GM23248 (cell line): Measurements from ENCODE around the gene COL21A1. TPM values are rescaled to one million over a fixed set of nuclear protein-coding genes. Genes with fewer than 3 reads are reported as not detected.

Experiments used
- DNase-seq: peaks from one replicate; pipeline ENCODE4 v3.0.0-alpha.2; 2015
- H2AFZ ChIP-seq: fragments of 200-600 bp; sonication (generic); 2 replicates; pipeline ENCODE4 v1.6.1; 2016; ENCODE audit warnings: antibody characterized with exemption
- H3F3A ChIP-seq: fragments of 200-600 bp; sonication (generic); 2 replicates; pipeline ENCODE4 v1.6.1; 2016; ENCODE audit warnings: mild to moderate bottlenecking, antibody characterized with exemption, mixed run types; ENCODE audit not compliant: insufficient read depth
- H3K27ac ChIP-seq: fragments of 200-600 bp; sonication (generic); 2 replicates; pipeline ENCODE4 v1.5.1; 2016; ENCODE audit warnings: mild to moderate bottlenecking
- H3K27me3 ChIP-seq: fragments of 200-600 bp; sonication (generic); replicated peaks from 2 replicates; pipeline ENCODE4 v1.6.1; 2016; ENCODE audit warnings: mild to moderate bottlenecking; ENCODE audit not compliant: insufficient read depth
- H3K36me3 ChIP-seq: fragments of 200-600 bp; sonication (generic); 2 replicates; pipeline ENCODE4 v1.6.1; 2016; ENCODE audit warnings: low read depth, mild to moderate bottlenecking
- H3K4me1 ChIP-seq: fragments of 200-600 bp; sonication (generic); 2 replicates; pipeline ENCODE4 v1.6.1; 2016; ENCODE audit warnings: mild to moderate bottlenecking; ENCODE audit not compliant: insufficient read depth
- H3K4me2 ChIP-seq: fragments of 200-600 bp; sonication (generic); one replicate; pipeline ENCODE4 v1.6.1; 2016; ENCODE audit warnings: mild to moderate bottlenecking; ENCODE audit not compliant: unreplicated experiment
- H3K4me3 ChIP-seq: fragments of 200-600 bp; sonication (generic); 2 replicates; pipeline ENCODE4 v1.5.1; 2016; ENCODE audit warnings: mild to moderate bottlenecking
- H3K79me2 ChIP-seq: fragments of 200-600 bp; sonication (generic); 2 replicates; pipeline ENCODE4 v1.6.1; 2016; ENCODE audit warnings: mild to moderate bottlenecking; ENCODE audit not compliant: insufficient read depth
- H3K9ac ChIP-seq: fragments of 200-600 bp; sonication (generic); 2 replicates; pipeline ENCODE4 v1.6.1; 2016; ENCODE audit warnings: mild to moderate bottlenecking
- H3K9me2 ChIP-seq: fragments of 200-600 bp; sonication (generic); 2 replicates; pipeline ENCODE4 v1.6.1; 2016; ENCODE audit warnings: mixed run types, mild to moderate bottlenecking, moderate library complexity; ENCODE audit not compliant: insufficient read depth
- H3K9me3 ChIP-seq: fragments of 200-600 bp; sonication (generic); one replicate; pipeline ENCODE4 v1.6.1; 2017; ENCODE audit warnings: low read depth
- H4K20me1 ChIP-seq: fragments of 200-600 bp; sonication (generic); 2 replicates; pipeline ENCODE4 v1.6.0; 2016; ENCODE audit not compliant: insufficient read depth
- EZH2 ChIP-seq: fragments of 200-600 bp; sonication (generic); IDR thresholded peaks from 2 replicates; pipeline ENCODE4 v1.6.1; 2018; ENCODE audit warnings: antibody characterized with exemption, mild to moderate bottlenecking; ENCODE audit not compliant: insufficient read depth, poor library complexity, severe bottlenecking
- EZH2phosphoT487 ChIP-seq: fragments of 200-600 bp; sonication (generic); IDR thresholded peaks from 2 replicates; pipeline ENCODE4 v1.6.1; 2018; ENCODE audit warnings: antibody characterized with exemption, moderate library complexity, mild to moderate bottlenecking, low read depth; ENCODE audit not compliant: insufficient read depth
- WGBS, 2 experiments: methylation state at CpG; one replicate each; pipeline ENCODE4 v1.1.6; 2015 to 2017; ENCODE audit warnings: low lambda C conversion rate in 2 of 2, low coverage in 1 of 2; ENCODE audit errors: missing lambda C conversion rate in 2 of 2; 5-methylcytosine and 5-hydroxymethylcytosine counted together
- in situ Hi-C: fragments of 300-500 bp; cut with MboI; formaldehyde crosslinking; loops from 2 replicates; pipeline ENCODE4 v1.15.0; 2020
- polyA plus RNA-seq: library from polyadenylated mRNA; unstranded; fragments of >200 nt; fragmentation: Nextera tagmentation; extraction: Ambion mirVana; gene quantifications from 2 replicates; pipeline ENCODE4 v1.2.1, GENCODE V29; 2016
- total RNA-seq: library from RNA; depleted of rRNA; stranded (reverse); fragments of >200 nt; shearing (Covaris generic); gene quantifications from 2 replicates; pipeline ENCODE4 v1.2.3, GENCODE V29; 2014

COL21A1 gene
- total and polyA plus RNA-seq, 2 experiments from 2014 or later: 0.11 TPM; not detected in 1

DNA sequence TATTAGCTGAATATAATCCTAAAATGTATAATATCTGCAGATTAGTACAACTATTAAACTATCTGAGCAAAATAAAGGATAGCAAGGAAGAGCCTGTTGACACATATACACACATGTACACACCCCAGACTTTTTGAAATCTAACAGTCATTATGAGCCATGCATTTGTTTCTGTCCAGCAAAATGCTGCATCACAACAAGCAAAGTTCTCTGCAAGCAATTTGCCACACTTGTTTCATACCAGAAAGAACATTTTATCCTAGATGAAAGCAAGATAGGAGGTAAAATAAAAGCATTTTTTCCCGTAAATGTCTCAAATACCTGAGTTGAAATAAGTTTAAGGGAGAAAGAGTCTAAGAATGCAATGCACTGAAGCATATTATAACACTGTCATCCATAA lies 145.2 kb downstream of the COL21A1 start:
- no peaks in the 10 kb centered on the region for H3K27me3 ChIP-seq
- no peaks in the 10 kb centered on the region for H3K36me3 ChIP-seq
- H3K79me2 ChIP-seq: no peaks in the 10 kb centered on the region
- H3K4me3 ChIP-seq: no peak overlapping the region
- peaks cover 19% of the 10 kb centered on the region for H3K4me1 ChIP-seq
- H2AFZ ChIP-seq: no peak overlapping the region
- in situ Hi-C loops: no loop called here
- 93 to 97% methylated on average over 1 of the region's 1 CpG for WGBS, 2 experiments
- no peak overlapping the region for H3K9ac ChIP-seq
- no peak overlapping the region for H3K4me2 ChIP-seq
- TF ChIP-seq EZH2phosphoT487 (no peak), EZH2 (no peak)
- peak; percentile 22 for DNase-seq
- H4K20me1 ChIP-seq: no peaks in the 10 kb centered on the region
- no peaks in the 10 kb centered on the region for H3K9me3 ChIP-seq
- no peaks in the 10 kb centered on the region for H3K9me2 ChIP-seq
- H3K27ac ChIP-seq: no peak overlapping the region
- peaks cover 22% of the 10 kb centered on the region for H3F3A ChIP-seq

DNA sequence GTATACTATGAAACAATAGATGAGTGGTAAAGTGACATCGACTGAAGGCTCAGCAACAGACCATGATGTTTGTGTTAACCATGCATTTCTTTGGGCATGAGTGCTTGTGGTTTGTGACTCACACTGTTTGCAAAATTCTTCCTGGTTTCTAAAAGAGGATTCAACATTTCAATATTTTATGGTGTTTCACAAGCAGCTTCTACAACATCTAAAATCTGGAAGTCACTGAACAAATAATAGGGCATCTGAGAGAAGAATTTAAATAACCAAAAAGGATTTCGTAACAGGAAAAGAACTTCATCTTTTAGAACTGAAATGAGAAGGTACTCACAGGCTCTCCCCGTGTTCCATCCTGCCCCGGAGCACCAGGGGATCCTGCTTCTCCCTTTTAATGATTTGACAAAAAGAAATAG lies 146.2 kb downstream of the COL21A1 start:
- Histone ChIP-seq H3K4me2 (peak overlapping the region; percentile 53), H3K27me3 (no peaks in the 10 kb centered on the region), H3K4me1 (peaks cover 19% of the 10 kb centered on the region), H4K20me1 (no peaks in the 10 kb centered on the region), H3K9me3 (no peaks in the 10 kb centered on the region), H3K9me2 (no peaks in the 10 kb centered on the region), H3K9ac (peak overlapping the region; percentile 22; the same call in 1 of the 2 replicates), H3K36me3 (no peaks in the 10 kb centered on the region), H3K27ac (peak overlapping the region; percentile 63), H3K79me2 (no peaks in the 10 kb centered on the region), H3F3A (peaks cover 22% of the 10 kb centered on the region), H2AFZ (no peak overlapping the region), H3K4me3 (peak overlapping the region; percentile 37; the same call in 1 of the 2 replicates)
- DNase-seq: peak; percentile 93
- 1 to 2% methylated on average over 4 of the region's 4 CpGs for WGBS, 2 experiments
- in situ Hi-C loops: no loop called here
- TF ChIP-seq EZH2phosphoT487: no peak
- no peak for TF ChIP-seq EZH2

DNA sequence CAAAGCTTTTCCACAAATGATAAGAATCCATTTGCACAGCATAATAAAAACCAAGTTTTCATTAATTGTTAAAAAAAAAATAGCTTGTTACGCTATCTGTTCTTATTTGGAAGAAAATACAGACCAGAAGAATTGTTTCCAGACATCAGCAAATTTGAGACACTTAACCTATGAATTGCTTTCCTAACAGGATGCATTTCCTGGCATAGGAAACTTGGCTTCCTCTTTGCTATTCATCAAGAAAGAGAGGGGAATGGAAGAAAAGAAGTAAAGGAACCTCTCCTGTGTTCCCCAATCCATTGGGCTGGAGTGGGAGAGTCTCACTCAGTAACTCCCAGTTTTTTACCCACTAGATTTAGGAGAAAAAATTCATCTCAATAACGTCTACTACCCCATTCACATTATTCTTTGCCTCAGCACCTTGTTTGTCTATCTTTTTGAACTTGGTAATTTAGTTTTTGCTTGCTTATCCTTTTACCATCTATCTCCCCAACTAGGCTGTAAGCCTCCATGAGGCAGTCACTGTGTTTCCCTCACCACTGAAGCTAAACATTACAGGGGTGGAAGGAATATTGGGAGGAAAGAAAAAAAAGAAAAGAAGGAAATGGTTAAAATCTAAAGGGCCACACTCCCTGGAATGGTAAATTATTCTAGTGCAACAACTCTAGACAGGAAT lies 150.3 kb downstream of the COL21A1 start:
- no peaks in the 10 kb centered on the region for H3K9me2 ChIP-seq
- no peak overlapping the region for H3K27ac ChIP-seq
- H3K4me2 ChIP-seq: no peak overlapping the region
- 35 to 38% methylated on average over 2 of the region's 2 CpGs for WGBS, 2 experiments
- in situ Hi-C loops: no loop called here
- TF ChIP-seq EZH2phosphoT487: no peak
- no peaks in the 10 kb centered on the region for H3K9me3 ChIP-seq
- no peaks in the 10 kb centered on the region for H4K20me1 ChIP-seq
- H3K9ac ChIP-seq: no peak overlapping the region
- H3K79me2 ChIP-seq: no peaks in the 10 kb centered on the region
- H3K36me3 ChIP-seq: no peaks in the 10 kb centered on the region
- peaks cover 23% of the 10 kb centered on the region for H3F3A ChIP-seq
- no peak overlapping the region for H2AFZ ChIP-seq
- H3K27me3 ChIP-seq: no peaks in the 10 kb centered on the region
- DNase-seq: no peak
- H3K4me1 ChIP-seq: peaks cover 16% of the 10 kb centered on the region
- no peak overlapping the region for H3K4me3 ChIP-seq

DNA sequence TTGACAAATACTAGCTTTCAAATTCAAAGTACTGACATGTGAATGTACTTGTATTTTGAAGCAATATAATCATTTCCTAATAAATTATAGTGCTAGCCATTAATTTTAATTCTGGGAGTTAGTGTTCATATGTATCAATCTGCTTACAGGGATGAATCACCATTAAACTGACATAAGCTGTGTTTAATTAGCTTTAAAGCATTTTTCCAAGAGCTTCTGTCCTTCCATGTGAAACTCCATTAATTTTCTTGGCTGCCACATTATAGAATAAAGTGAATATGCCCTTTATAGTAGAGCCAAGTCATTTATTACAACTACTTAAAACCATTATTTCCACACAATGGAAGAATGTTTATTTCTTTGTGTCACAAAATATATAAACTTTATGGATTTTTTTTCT lies 150.8 kb downstream of the COL21A1 start:
- in situ Hi-C loops: no loop called here
- H3K79me2 ChIP-seq: no peaks in the 10 kb centered on the region
- no peaks in the 10 kb centered on the region for H3K27me3 ChIP-seq
- H2AFZ ChIP-seq: no peak overlapping the region
- no peak overlapping the region for H3K27ac ChIP-seq
- H3K9me3 ChIP-seq: no peaks in the 10 kb centered on the region
- H3K4me3 ChIP-seq: no peak overlapping the region
- no peak overlapping the region for H3K4me2 ChIP-seq
- peaks cover 17% of the 10 kb centered on the region for H3K4me1 ChIP-seq
- H3F3A ChIP-seq: peaks cover 23% of the 10 kb centered on the region
- no peak for DNase-seq
- H3K9ac ChIP-seq: no peak overlapping the region
- H4K20me1 ChIP-seq: no peaks in the 10 kb centered on the region
- H3K9me2 ChIP-seq: no peaks in the 10 kb centered on the region
- TF ChIP-seq EZH2phosphoT487 (no peak), EZH2 (no peak)
- H3K36me3 ChIP-seq: no peaks in the 10 kb centered on the region

DNA sequence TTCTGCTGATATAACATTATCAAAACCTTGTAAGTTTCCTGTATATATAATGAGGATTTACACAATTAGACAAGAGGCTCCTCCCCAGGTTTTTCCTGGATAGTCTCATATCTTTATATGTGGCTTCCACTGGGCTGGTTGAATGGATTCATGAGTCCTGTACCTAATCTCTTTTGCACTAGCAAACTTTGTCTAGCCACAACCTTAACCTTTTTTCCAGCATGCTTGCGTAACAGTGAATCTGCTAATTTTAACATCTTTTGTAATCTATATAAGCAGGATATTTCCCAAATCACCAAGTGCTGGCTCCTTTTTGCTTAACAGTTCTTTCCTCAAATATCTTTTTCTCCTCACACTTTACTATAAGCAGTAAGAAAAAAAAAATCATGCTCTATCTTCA lies 153.6 kb downstream of the COL21A1 start:
- H2AFZ ChIP-seq: no peak overlapping the region
- DNase-seq: no peak
- H3K36me3 ChIP-seq: no peaks in the 10 kb centered on the region
- peaks cover 11% of the 10 kb centered on the region for H3F3A ChIP-seq
- in situ Hi-C loops: no loop called here
- H3K9ac ChIP-seq: no peak overlapping the region
- no peak overlapping the region for H3K4me2 ChIP-seq
- no peaks in the 10 kb centered on the region for H4K20me1 ChIP-seq
- no peak for TF ChIP-seq EZH2phosphoT487
- TF ChIP-seq EZH2: no peak
- H3K27me3 ChIP-seq: no peaks in the 10 kb centered on the region
- no peaks in the 10 kb centered on the region for H3K79me2 ChIP-seq
- H3K4me3 ChIP-seq: no peak overlapping the region
- peaks cover 15% of the 10 kb centered on the region for H3K4me1 ChIP-seq
- H3K9me2 ChIP-seq: no peaks in the 10 kb centered on the region
- H3K27ac ChIP-seq: no peak overlapping the region
- H3K9me3 ChIP-seq: no peaks in the 10 kb centered on the region
- WGBS, 2 experiments: 95 to 100% methylated on average over 1 of the region's 1 CpG
